HG03135 (cell line): ENCODE data around the gene TRABD.

ENCODE experiments used
- ATAC-seq: cut with Tn5 transposase; IDR thresholded peaks from one replicate; pipeline ENCODE4 v1.9.1; 2021; ENCODE audit warnings: mild to moderate bottlenecking, moderate library complexity; ENCODE audit not compliant: unreplicated experiment

TRABD gene

DNA sequence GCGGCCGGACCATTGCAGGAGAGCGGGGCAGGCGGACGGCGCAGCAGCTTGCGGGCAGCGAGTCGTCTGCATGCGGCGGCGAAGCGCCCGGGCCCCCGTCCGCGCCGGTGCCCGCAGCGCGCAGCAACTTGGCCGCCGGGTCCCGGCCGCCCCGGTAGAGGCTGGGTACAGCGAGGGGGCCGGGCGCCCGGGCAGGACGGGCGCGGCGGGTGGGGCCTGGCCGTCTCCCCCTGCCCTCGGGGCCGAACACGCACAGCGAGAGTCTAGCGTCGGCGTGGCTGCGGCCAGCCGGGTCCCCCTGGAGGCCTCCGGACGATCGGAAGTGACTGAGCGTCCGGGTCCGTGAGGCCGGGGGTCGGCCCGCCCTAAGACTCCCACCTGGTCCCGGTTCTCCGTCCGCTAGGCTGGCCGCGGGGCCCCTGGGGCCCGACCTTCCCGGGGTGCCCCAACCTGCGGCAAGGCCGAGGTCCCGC lies 775 bp upstream of the TRABD start:
- ATAC-seq = no peak

DNA sequence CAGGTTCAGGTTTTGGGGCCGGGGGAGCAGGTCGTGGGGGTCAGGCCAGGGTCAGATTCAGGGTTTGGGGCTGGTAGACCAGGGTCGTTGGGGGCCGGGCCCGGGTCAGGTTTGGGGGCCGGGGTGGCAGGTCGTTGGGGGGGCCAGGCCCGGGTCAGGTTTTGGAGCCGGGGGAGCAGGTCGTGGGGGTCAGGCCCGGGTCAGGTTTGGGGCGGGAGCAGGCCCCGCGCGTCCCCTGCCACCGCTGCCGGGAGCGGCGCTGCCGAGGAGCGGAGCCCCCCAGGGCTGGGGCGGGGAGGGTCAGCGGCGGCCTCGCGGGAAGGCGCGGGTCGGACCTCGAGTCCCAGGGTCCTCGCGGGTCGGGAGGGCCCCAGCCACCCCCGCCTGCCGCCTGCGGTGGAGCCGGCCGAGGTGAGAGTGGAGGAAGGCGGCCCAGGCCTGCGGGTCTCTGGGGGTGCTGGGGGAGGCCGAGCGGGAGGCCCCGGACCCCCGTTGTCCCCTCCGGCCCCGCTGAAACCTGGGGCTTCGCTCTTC lies 535 bp downstream of the TRABD start:
- ATAC-seq = no peak

GRCh38 chr22:50186761-50187523 lies 1.2 kb downstream of the TRABD start:
- no peak for ATAC-seq

DNA sequence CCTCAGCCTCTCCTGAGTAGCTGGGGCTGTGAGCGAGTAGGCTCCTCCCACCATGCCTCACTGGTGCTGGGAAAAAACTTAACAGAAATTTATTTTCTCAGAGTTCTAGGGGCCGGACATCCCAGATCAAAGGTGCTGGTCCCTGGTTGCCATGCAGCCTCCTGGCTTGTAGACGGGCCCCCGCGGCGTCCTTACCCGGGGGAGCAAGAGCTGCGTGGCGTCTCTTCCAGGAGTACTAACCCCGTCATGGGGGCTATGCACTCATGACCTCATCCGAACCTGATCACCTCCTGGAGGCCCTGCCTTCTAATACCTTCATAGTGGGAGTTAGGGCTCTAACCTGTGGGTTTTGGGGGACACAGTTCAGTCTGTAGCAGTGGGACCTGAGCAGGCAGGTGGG lies 2.6 kb downstream of the TRABD start:
- ATAC-seq = no peak

DNA sequence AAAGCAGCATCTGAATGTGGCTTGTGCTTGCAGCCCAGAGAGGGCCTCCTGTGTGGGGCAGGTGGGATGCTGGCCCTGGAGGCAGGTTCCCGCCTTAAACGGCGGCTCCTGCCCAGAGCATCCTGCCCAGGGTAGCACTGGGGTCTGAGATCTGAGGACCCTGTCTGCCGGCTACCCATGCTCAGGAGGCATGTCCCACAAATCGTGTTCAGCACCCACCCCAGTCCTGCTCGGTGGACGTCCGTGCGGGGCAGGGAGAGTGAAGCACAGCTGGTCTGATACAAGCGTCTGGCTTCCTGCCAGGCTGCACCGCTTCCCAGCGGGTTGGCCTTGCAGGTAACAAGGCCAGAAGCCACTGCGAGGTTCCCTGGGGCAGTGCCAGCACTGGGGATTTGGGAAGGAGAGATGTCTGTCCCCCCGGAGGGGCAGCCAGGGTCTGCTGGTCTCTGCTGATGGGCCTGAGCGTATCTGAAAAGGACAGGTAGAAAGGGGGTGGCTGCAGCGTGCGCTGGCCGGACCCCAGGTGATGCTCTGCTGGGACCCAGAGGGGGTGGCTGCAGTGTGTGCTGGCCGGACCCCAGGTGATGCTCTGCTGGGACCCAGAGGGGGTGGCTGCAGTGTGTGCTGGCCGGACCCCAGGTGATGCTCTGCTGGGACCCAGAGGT lies 3.6 kb downstream of the TRABD start:
- no peak for ATAC-seq

DNA sequence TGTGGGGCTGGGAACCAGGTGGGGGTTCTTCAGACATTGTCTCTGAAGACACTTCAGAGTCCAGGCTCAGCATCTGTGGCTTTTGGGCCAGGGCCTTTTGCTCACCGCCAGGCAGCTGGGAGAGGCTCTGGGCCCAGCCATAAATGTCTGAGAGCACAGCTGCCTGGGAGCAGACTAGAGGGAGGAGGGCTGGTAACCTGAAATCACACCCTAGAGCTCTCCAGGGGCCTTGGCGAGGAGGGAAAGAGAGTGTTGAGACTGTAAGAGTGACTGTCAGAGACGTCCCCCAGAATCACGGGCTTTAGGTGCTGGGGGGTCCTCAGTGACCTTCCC lies 4.1 kb downstream of the TRABD start:
- no peak for ATAC-seq

- peak; percentile 46 for ATAC-seq
Observed at GRCh38 chr22:50190182-50190940, 4.6 kb downstream of the TRABD start.

DNA sequence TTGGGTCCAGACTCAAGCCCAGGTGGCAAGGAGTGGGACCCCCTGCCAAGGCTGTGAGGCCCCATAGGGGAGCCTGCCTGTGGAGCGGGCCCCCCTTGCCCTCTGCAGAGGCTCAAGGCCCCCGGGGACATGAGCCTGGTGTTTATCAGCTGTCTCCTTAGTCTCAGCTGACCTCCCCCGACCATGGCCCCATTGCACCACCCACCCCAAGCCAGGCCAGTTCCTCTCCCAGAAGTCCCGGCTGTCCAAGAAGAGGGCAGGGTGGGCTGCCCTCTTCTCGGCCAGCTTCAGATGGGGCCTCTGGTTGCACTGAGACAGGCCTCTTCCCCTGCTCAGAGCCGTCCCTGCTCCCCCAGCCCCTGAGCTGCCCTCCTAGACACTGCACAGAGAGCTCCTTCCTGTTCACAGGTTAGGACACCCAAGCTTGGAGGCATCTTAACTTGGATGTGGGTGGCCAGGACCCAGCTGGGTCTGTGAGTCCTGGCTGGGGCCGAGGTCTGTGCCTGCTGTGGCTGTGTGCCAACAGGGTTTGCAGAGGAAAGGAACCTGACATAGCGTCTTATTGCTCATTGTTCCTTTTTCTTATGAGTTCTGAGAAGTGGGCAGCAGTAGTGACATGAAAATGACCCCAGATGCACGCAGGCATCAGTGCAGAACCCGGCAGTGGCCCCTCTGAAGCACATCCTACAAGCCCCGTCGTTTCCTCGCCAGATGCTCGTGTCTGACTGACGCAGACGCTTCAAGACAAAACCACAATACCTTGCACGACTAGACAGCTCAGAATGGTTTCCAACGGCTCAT lies 5.4 kb downstream of the TRABD start:
- peak; percentile 35 for ATAC-seq

DNA sequence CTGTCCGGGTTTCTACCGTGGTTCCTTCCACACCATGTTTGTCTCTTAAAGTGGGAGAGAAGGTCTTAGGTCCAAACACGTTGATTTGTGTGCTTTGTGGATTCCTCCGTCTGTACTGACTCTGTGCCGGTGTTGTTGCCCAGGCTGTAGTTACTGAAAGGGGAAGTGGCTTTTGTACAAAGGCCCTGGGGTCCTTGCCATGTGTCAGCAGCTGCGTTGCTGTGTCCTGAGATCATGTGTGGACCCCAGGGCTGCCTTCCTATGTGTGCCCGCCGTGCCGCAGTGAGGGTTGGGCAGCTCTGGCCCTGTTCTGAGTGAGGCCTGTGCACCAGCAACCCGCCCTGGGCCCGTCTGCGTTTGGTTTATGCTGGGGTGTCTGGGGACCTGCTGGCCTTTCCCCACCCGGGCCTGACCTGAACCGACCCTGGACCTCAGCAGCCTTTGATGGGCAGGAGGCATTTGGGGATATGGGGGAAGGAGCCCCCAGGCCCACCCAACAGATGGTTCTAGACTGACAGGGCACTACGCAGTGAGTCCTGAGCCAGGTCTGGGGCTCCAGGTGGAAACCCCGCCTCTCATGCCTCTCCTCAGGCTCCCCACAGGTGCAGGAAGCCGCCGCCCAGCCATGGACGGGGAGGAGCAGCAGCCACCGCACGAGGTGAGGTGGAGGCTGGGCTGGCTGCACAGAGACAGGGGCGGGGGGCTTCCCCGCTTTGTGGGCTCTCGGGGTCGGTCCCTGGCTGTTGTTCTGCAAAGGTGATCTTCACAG lies 6.9 kb downstream of the TRABD start:
- ATAC-seq = no peak

DNA sequence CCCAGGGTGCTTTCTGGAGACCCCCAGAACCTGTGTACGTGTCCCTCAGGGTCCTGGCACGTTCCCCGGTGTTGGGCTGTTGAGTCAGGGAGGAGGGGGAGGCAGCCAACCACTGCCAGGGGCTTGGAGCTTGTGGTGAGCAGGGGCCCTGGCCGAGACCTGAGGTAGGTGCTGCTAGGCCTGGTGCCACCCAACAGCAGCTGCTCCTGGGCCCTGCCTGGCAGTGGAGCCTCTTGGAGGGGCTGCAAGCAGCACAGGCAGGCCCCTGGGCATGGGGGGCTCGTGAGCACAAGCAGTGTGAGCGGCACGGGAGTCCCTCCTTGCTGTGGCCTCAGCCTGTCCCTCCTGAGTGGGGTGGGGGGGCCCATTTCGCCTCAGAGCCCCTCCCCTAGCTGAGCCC lies 7.9 kb downstream of the TRABD start:
- ATAC-seq = no peak

DNA sequence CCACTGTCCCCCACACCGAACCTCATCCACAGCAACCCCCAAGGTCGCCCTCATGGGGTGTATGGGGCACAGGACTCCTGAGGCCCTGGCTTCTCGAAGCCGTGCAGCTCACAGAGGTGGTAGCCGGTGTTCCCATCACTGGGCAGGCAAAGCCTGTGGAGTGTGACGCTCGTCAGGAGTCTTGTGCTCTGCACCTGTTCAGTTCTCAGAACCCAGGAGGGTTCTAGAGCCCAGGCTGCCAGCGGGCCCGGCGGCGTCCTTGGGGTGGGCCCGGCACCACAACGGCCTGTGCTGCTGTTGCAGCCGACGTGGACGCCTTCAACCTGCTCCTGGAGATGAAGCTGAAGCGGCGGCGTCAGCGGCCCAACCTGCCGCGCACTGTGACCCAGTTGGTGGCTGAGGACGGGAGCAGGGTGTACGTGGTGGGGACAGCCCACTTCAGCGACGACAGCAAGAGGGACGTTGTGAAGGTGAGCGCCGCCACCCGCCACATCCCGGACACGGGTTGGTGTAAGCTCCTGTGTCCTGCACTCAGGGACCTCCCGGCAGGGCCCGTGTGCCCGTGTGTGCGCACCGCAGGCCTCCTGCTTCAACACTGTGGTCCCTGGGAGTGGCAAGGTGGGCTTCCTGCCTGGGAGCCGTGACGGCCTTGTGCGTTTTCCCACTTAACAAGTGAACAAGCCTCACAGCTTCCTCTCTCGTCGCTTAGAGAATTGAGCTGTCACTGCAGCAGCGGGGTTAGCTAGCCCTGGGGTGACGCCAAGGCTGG lies 8.5 kb downstream of the TRABD start:
- ATAC-seq = no peak

GRCh38 chr22:50196256-50196655 lies 10.5 kb downstream of the TRABD start:
- ATAC-seq = no peak

DNA sequence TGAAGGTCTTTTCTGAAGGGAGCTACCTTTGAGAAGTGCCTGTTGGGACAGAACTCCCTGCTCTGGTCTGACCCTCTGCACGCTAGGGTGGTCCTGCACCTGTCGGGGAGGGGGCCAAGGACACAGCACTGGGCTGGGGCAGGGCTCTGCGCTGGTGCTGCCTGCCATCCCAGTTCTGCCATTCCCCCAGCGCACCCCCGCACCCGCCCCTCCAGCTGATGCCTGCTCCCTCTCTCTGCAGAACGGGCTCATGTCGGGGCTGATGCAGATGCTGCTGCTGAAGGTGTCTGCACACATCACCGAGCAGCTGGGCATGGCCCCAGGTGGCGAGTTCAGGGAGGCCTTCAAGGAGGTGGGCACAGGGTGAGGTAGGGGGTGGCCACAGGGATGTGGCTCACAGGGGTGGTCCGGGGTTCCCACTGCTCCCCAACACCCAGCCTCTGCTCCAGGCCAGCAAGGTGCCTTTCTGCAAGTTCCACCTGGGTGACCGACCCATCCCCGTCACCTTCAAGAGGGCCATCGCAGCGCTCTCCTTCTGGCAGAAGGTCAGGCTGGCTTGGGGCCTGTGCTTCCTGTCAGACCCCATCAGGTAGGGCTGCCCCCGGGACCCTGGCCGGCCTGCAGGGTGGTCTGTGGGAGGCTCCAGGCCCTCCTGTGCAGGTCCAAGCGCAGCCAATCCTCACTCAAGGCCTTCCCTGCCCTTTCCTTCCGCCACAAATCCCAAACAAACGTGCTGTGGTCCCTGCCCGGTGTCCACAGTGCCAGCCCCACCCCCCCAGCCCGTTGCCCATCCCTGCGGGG lies 11.5 kb downstream of the TRABD start:
- no peak for ATAC-seq

- no peak for ATAC-seq
Observed at GRCh38 chr22:50197856-50198623, 12.3 kb downstream of the TRABD start.

DNA sequence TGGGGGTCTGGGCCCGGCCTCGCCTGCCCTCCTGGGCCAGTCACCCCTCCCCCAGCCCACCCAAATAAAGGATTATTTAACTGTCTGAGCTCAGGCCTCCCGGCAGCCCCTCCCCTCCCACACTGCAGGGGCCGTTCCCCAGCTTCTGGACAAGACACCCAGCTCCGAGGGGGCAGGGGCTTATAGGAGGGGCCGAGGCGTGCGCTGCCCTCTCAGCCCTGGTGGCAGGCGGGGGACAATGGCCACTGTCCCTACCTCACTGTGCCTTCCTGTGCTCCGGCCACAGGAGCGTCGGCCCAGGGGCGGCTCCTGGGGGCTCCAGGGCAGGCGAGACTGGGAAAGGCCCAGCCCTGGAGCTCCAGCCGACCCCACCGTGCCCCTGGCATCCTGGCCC lies 12.9 kb downstream of the TRABD start:
- ATAC-seq = no peak

GRCh38 chr22:50199251-50199721 lies 13.6 kb downstream of the TRABD start:
- no peak for ATAC-seq

DNA sequence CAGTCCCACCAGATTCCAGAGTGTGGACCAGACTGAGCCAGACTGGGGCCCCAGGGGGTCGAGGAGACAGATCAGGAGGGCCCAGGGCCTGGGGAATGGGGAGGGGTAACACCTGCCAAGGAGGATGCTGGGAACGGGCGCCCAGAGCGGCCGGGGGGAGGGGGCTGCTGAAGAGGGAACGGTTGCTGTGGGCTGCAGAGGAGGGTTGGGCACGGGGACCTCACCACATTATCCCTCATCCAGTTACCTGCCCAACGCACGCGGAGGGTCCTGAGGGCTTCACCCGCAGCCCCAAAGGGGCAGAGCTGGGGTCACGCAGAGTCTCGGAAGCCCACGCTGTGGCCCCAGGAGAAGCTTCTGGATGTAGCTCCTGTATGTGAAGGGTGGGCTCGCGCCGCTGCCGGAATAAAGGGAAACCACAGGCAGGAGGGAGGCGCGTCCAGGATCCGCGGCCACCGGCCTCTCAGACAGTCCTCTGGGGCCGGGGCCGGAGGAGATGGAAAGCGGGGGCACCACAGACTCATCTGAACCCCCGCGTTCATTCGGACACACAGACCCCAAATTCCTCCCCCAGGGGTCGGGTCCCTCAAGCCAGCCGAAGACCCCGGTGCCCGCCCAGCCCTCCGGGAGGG lies 14.2 kb downstream of the TRABD start:
- ATAC-seq = peak; percentile 4
